Activated effector memory CD4-positive, alpha-beta T cell treated with anti-CD3 and anti-CD28 coated beads, Interleukin-2, amount 50 U/mL, for 16 hours (primary cell): ENCODE data around the gene FAM20C.

Source experiments
- DNase-seq: peaks from one replicate; pipeline ENCODE4 v3.0.0-alpha.2; 2020

Gene FAM20C

DNA sequence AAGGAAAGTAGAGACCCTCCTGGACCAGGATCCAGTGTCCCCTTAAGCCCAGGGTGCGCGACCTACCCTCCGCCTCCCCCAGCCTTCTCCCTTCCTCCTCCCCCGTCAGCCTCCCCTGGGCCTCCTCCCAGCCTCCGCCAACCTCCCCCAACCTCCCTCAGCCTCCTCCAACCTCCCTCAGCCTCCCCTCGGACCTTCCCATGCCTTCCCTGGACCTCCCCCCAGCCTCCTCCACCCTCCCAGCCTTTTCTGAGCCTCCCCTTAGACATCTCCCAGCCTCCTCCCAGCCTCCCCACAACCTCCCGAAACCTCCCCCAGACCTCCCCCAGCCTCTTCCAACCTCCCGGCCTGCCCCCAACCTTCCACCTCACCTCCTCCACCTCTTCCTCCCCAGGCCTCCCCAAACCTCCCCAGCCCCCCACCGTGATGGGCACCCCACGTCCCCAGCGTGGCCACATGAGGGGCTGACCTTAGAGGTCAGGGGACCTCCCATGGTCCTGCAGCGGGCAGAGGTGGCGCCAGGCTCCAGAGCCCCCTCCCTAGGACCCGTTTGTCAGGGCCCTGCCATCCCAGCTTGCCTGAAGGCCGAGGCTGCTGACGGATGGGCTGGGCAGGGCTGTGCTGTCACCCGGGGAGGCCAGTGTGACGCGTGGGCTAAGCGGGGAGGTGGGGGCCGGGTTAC is 18.8 kb downstream of the FAM20C start:
- no peak for DNase-seq

DNA sequence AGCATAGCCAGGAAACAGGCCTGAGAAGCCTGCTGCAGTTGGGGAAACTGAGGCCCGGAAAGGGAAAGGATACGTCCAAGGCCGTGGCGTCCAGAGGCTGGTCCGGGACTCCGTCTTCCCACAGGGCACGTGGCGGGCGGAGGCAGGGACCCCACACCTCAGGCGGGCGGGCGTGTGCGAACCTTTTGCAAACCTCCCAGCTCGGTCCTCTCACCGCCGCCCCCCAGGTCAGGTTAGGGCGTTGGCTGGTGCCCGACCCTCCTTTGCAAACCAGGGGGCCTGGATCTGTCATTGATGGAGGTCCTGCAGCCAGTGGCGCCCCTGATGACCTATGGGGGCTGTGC is 19.3 kb downstream of the FAM20C start:
- DNase-seq: no peak

DNA sequence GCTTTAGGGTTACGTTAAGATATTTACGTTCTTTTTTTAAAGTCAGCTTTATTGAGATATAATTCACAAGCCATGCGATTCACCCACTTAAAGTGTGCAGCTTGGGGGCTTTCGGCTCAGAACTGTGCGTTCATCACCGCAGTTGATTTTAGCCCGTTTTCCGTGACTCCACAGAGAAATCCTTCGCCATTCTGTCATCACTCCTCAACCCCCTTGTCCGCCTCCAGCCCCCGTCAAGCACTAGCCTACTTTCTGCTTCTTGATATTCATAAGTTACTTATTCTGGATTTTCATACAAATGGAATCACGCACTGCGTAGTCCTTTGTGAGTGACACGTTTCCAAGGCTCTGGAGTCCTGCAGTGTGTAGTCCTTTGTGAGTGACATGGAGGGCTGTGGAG is 20.4 kb downstream of the FAM20C start:
- no peak for DNase-seq

DNA sequence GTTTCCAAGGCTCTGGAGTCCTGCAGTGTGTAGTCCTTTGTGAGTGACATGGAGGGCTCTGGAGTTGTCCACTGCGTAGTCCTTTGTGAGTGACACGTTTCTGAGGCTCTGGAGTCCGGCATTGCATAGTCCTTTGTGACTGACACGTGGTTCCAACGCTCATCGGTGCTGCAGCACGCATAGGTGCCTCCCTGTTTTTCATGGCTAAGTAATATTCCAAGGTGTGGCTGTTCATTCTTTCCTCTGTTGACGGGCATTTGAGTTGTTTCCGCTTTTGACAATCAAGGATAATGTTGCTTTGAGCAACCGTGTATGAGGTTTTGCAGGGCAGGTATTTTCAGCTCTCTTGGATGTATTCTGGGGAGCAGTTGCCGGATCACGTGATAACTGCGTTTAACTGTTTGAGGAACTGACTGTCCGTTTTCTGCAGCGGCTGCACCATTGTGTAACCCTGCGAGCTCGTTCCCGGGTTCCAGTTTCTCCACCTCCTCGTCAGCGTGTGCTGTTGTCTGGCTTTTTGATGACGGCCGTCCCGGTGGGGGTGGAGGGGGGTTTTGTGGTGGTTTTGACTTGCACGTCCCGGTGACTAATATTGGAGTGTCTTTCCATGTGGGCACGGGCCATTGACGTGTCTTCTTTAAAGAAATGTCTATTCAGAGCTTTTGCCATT is 21.1 kb downstream of the FAM20C start:
- DNase-seq: no peak

DNA sequence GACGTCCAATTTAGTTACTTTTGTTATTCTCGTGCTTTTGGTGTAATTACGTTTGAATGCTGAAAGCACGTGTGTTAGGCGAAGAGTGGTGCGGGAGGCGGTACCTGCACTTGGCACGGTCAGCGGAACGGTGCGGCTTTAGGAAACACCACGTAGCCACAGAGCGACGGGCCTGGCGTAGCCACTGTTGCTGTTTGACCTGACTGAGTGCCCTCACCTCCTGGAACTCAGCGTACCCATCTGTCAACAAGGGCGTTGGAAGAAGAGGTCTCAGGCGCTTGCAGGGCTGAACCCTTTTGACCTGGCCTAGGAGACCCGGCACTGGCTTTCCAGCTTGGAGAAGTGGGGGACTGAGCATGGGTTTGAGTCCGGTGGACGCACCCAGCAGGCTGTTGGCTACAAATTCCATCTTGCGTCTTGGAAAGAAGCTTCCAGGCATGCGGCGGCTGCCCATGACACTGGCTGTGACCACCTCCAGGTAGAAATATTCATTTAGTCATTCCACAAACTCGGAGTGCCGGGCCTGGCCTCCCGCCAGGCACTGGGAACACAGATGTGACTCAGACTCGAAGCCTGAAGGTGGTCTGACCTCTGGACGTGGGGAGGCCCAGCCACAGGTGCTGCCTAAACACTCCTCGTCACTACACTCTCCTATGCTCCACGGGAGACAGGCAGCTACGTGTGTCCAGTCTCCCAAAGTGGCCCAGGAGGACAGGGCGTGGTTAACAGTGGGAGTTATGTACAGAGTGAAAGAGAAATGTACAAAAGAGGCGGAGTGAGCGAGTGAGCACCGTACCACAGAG is 22.2 kb downstream of the FAM20C start:
- no peak for DNase-seq

DNA sequence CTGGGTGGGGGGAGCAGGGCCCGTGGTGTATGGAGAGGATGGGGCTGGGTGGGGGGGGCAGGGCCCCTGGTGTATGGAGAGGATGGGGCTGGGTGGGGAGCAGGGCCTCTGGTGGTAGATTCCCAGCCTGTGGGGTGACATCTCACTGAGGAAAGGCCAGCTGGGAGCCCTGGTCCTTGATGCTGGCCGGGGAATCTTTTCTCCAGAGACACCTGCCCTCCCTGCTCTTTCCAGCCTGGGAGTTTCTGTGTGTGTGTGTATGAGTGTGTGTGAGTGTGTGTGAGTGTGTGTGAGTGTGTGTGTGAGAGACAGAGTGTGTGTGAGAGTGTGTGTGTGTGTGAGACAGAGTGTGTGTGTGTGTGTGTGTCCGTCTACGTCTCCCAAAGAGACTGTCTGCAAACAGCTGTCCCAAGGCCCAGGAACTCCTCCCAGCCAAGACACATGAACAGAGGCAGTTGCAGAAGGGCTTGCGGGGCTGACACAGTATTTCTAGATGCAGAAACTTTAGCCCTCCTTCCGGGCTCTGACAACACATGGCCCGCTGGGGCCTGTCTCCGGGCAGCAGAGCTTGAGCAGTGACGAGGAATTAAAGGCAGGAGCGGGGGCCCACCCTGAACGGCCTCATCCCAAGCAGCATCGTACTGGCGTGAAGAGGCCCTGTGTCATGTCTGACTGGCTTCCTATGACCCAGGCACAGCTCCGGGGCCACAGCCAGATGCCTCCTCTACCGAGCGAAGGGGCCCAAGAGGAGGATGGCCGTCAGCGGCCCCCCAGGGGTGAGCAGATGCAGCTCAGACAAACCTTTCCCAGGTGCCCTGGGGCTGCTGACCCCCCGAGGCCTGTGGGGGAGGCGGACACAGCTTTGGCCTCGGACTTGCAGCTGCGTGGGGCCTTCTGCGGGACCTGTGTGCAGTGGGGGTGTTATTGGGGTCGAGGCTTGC is 24.3 kb downstream of the FAM20C start:
- DNase-seq: no peak

DNA sequence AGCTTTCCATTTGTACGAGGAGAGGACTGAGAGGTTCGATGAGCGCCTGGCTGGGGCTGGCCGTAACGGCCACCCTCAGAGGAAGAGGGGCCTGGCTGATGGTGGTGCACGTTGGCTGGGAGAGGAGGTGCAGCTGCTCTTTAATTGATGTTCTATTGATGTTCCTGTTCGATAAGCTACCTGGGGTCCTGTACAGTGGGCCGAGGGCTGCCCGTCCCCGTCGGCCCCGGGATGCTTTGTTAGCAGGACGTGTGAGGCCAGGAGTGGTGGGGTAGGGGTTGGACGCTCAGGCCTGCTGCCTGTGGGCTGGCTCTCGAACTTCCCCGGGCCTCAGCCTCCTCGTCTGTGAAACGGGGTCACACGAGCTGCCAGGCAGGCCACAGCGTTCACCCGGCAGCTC is 25.4 kb downstream of the FAM20C start:
- no peak for DNase-seq

DNA sequence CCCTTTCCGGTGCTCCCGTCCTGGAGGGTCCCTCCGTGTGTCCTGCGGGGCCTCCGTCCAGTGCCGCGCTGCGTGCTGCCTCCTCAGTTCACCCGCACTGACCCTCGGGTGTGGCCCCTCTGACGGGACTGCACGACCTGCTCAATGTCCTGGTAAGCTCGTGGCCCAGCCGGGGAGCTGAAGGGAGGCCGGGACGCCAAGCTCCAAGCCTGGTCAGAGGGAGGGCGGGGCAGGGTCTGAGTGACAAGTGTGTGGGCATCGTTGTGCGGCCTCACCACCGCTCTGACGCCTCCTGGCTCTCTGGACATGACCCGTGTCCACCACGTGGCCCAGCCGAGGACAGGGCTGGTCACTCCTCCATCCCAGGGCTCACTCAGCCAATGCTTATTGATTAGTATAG is 25.9 kb downstream of the FAM20C start:
- no peak for DNase-seq

DNA sequence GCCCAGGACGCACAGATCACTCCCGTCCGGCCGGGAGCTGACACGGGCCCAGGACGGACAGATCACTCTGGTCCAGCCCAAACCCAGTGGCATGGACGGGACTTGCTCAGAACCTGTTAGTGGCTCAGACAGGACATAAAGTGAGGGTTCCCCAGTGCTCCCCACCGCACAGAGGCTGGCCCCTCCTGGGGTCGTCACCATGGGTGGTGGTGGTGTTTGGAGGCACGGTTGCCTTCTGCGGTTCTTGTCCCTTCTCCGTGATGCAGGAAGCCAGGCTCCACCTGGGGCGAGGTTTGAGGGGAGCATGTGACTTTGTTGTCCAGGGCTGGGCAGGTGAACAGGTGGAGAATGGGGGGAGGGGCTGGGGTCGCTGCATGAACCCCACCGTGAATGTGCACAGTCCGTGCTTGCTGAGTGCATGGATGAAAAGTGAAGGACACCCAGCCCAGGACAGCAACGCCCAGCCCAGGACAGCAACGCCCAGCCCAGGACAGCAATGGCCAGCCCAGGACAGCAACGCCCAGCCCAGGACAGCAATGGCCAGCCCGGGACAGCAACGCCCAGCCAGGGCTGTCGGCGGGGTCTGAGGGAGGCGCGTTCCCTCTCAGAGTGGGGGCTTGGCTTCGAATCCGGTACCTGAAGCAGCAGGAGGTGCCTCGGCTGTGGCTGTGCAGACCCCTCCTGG is 26.7 kb downstream of the FAM20C start:
- DNase-seq: no peak

DNA sequence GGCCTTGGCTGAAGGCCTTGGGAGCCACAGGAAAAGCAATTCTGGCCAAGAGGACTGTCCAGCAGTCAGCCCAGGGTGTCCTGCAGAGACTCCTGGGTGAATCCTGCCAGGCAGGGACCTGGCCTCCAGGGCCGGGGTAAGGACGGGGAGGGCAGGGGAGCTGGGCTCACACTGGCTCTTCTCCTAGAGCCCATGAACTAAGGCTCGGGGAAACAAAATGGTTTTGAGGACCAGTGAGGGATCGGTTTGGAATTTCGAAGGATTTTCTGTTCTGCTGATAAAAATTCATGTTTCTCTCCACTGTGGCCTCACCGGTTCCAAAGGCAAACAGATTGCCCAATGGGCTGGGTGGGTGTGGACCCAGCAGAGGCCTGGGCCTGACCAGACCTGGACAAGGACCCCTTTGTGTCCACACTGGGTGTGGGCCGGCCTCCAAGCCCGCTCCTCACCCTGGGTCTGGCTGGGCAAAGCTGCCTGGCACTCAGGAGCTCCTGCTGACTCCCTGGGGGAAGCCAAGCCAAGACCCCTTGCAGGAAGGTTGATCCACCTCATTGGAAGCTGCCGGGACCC is 27.3 kb downstream of the FAM20C start:
- DNase-seq: no peak

DNA sequence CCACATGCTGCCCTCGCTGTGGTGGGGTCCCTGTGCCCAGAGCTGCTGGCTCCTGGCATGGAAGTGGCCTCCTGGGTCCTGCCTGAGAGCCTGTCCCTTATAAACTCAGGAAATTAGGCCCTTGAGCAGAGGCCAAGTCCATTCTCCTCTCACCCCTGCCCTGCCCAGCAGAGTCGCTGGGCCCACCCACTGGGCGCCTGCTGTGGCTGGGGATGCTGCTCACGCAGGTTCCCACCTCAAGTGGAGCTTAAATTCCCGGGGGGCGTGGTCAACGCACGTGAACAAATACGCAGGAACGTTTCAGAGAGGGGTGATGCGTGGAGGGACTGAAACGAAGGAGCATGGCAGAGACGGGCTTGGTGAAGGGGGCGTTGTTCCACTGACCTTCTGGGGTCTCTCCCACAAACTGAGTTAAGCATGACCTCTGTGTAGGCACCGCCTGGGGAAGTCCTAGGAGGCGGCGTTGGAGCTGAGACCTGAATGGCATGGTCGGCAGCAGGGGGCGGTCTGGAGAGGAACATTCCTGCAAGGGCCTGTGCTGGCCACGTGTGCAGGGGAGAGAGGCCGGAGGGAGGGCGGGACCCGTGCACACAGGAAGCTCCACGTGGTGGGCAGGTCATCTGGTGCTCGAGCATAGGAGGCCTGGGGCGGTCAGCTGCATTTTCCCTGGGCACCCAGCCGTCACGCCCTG is 27.9 kb downstream of the FAM20C start:
- no peak for DNase-seq

DNA sequence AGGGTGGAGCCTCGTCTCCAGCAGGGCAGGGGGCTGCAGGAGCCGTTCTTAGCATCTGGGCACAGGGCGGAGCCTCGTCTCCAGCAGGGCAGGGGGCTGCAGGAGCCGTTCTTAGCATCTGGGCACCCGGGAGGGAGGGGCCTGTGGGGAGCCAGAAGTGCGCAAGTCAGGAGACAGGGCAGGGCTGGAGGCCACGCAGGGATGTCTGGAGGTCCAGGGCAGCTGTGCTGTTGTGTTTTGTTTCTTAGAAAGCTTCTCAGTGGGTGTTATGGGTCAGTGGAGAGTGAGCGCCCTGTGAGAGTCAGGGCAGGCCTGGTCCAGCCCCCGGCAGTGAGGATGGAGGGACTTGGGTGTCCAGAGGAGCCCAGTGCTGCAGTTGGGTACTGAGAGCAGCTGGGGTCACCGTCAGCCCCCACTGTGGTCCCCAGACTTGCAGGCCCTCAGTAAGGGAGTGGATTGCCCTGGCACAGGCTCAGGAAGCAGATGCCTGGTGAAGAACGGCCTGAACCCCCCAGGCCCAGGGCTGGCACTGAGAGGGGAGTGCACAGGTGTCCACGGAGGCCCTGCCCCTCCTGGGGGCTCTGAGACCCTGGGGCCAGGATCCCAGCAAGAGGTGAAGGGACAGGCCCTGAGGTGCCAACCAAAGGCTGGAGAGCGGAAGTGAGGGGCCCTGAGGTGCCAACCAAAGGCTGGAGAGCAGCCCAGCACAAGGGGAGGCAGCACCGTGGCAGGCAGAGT is 29.8 kb downstream of the FAM20C start:
- no peak for DNase-seq

DNA sequence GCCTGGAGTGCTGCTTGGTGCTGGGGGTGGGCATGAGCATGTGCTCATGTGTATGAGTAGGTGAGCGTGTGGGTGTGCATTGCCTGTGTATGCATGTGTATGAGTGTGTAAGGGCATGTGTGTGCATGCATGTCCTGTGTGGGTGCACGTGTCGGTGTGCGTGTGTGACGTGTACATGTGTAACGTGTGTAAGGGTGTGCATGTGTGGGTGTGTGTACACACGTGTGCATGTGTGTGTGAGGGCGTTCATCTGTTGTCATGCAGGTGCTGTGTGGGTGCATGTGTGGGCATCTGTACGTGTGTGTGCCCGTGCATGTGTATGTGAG is 30.3 kb downstream of the FAM20C start:
- no peak for DNase-seq

DNA sequence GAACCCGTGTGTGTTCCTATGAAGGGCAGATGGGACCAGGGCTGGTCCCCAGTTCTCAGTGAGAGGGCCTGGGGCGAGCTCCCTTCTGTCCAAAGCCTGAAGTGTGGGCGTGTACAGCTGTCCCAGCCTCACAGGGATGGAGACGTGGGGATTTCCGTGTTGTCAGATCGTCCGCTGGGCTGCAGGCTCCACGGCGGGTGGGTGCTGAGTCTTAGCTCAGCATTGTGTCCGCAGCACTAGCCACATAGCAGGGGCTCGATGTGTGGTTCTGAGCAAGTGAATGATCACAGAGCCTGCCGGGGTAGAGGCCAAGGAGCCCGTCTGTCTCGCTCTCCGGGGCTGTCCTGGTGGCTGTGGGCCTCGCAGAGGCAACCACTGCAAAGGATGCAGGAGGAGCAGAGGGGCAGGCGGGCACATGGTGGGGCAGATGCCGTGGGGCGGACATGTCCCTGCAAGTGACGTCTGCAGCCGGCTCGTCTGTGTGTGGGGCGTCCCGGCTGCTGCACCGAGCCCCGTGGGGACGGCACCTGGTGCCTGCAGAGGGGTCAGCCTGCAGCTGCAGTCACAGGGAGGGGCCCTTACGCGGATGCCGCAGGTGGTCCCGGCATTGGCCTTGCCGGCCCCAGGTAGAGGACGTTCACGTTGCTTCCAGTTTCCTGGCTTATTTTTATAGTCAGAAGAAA is 30.9 kb downstream of the FAM20C start:
- DNase-seq: no peak

DNA sequence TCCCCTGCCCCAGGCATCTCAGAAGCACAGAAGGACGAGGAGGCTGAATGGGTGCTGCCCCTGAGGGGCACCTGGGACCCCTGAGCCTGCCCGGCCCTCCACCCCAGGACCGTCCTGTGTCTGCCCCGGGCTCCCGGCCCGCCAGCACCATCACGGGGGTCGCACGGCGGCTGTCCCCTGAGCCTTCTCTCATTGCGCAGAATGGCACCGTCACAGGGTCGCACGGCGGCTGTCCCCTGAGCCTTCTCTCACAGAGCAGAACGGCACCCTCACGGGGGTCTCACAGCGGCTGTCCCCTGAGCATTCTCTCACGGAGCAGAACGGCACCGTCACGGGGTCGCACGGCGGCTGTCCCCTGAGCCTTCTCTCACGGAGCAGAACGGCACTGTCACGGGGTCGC is 31.5 kb downstream of the FAM20C start:
- DNase-seq: no peak

DNA sequence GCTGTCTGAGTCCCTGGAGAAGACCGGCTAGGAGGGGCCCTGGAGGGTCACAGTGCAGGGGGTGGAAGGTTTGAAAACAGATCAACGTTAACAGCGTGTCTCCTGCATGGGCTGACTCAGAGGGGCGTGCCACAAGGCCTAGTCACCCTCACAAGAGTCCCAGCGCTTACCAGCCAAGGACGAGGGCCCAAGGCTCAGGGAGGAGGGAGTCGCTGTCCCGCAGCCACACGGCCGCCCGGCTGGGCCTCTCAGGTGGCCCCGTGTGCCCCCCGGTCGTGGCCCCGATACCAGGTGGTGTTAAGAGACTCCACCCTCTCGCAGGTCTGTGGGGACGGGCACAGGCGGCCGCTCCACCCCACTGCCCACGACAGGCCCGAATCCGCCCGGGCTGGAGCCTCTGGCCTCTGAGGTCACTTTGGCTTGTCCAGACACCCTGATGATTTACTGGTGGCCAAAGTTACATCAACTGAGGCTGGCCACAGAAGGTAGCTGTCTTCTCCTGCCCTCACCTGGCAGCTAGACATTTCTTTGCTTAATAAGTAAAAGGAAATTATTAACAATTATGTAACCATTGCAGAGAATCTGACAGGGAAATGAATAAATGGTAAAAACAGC is 34.0 kb downstream of the FAM20C start:
- DNase-seq: no peak

DNA sequence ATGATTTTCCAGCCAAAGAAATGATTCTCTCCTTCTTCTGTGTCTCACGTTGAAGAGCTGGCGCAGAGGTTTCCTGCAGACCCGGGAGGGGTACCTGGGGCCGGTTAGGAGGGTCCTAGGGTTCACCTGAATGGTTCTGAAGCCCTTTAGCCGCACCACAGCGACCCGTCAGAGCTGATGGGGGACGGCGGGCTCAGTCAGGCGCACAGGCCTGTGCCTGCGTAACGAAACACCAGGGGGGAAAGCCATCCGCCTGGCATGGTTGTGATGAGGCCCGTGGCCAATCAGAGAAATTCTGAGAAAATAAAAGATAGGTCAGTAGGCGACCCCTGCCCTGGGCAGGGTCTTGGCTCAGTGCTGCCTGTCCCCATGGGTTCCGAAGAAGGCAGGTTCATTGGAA is 35.6 kb downstream of the FAM20C start:
- no peak for DNase-seq

DNA sequence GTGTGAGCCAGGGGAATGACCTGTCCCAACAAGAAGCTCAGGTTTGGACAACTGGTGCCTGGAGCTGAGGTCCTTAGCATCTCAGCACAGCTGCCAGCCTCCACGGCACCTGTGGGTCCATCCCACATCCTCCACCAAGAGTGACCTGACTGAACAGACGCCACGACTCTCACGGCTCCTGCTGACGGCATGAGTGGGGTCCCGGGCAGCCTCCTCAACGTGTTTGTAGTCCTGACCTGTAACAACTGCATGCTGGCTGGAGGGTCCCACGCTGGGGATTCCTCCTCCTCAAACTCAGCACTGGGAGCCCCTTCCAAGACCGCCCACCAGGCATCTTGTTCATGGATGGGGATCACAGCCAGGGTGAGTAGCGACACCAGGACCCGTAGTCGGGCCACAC is 36.2 kb downstream of the FAM20C start:
- DNase-seq: no peak

DNA sequence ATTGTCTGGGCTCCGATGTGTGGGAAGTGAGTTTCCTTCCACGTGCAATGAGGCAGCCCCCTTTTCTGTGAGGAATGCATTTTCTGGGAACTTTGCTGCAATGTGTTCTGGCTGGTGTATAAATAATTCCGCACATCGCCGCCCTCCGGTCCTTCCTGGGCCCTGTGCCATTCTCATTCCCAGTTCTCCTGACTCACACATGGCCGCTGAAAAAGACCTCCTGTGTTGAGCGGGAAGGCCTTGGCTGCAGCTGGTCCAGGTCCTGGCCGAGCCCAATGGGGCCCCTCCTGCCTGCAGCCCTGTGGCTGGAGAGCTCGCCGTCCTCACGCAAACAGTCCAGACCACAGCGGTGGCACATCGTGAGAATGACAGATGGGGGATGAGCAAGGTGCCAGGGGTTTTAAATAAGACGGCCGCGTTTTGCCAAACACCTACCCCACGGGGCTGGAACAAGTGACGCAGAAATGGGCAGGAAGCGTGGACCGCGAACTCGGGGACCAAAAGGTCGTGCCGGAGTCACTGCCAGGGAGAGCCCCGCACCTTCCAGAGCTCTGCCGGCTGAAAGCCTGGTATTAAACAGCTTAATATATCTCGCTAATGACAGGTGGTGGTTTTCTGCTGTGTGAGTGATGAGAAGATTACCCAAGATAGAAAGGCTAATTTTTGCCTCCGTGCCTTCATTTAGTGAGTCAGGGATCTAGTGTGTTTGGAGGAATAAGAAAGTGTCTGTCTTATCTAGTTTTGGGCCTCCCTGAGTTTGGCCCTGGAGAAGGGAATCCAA is 37.0 kb downstream of the FAM20C start:
- no peak for DNase-seq
